ENCODE measurements around the gene RIT2. TPM values are rescaled to one million over a fixed set of nuclear protein-coding genes. Genes with fewer than 3 reads are reported as not detected.

RIT2 gene
- total RNA-seq, 2 experiments from 2014 or later: not detected

DNA sequence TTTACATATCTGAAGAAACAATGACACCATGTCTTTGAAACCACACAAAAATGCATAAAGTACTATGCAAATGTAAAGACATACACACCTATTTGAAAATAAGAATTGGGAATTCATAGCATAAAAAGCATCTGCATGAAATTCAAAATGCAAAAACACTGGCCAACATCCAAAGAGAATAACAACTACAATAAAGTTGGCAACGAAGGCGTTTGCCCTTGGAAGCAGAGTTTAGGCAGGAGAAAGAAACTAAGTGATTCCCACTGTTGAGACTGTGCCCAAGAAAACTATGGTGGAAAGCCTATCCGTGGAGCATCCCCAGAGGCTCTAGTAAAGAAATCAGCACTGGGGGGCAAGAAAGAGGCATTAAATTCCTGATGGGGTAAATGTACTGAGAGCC, 292.8 kb downstream of the RIT2 start:
- H3K4me3 Mint-ChIP-seq: no peak overlapping the region
- H3K36me3 Mint-ChIP-seq (ENCODE audit: low read depth): no peaks in the 10 kb centered on the region
- TF ChIP-seq, protein P1, sequence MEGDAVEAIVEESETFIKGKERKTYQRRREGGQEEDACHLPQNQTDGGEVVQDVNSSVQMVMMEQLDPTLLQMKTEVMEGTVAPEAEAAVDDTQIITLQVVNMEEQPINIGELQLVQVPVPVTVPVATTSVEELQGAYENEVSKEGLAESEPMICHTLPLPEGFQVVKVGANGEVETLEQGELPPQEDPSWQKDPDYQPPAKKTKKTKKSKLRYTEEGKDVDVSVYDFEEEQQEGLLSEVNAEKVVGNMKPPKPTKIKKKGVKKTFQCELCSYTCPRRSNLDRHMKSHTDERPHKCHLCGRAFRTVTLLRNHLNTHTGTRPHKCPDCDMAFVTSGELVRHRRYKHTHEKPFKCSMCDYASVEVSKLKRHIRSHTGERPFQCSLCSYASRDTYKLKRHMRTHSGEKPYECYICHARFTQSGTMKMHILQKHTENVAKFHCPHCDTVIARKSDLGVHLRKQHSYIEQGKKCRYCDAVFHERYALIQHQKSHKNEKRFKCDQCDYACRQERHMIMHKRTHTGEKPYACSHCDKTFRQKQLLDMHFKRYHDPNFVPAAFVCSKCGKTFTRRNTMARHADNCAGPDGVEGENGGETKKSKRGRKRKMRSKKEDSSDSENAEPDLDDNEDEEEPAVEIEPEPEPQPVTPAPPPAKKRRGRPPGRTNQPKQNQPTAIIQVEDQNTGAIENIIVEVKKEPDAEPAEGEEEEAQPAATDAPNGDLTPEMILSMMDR (IDR thresholded peaks at IDR 0.05): no peak
- no peaks in the 10 kb centered on the region for H3K4me1 Mint-ChIP-seq (ENCODE audit: low read depth)
- H3K9me3 Mint-ChIP-seq: no peaks in the 10 kb centered on the region
- ChIA-PET CTCF (no interaction called here), POLR2A (no interaction called here)
- ATAC-seq: no peak
- no peak overlapping the region for H3K27ac Mint-ChIP-seq
- DNase-seq: no peak
- no peaks in the 10 kb centered on the region for H3K27me3 Mint-ChIP-seq
- intact Hi-C loops (cut with micrococcal nuclease): no loop called here

DNA sequence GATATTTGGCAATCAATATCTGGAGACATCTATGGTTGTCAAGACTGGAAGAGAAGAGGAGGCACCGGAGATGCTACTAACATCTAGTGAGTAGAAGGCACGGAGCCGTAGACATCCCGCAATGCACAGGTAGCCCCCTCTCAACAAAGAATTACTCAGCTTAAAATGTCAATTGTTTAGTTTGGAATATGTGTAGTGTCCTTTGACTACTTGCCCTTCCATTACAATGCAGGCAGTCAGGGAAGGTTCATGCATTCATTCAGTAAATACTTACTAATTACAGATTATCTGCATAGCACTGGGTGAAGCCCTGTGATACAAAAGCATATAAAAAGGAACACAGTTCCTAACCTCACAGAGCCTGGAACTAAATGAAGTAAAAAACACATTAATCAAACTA, 294.0 kb downstream of the RIT2 start:
- Mint-ChIP-seq H3K9me3 (peaks cover 1% of the 10 kb centered on the region), H3K27ac (no peak overlapping the region), H3K36me3 (ENCODE audit: low read depth) (no peaks in the 10 kb centered on the region), H3K27me3 (no peaks in the 10 kb centered on the region), H3K4me3 (no peak overlapping the region), H3K4me1 (ENCODE audit: low read depth) (no peaks in the 10 kb centered on the region)
- POLR2A ChIA-PET: no interaction called here
- DNase-seq (no peak), ATAC-seq (no peak)
- intact Hi-C loops (cut with micrococcal nuclease): no loop called here
- CTCF ChIA-PET: no interaction called here
- TF ChIP-seq, protein P1 (IDR thresholded peaks at IDR 0.05): no peak

DNA sequence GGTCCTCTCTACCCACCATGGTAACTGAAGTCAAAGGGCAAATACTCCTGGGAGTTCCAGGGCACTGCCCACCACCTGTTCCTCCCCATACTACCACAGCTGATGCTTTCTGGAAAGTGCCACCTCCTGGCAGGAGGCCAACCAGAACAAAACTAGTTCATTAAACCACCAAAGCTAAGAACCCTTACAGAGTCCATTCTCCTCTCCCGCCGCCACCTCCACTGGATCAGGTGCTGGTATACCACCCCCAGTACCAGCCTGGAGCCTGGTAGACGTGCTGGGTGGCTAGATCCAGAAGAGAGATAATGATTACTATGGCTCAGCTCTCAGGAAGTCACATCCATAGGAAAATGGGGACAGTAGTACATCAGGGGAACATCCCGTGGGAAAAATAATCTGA, 300.9 kb downstream of the RIT2 start:
- Mint-ChIP-seq H3K9me3 (peaks cover 5% of the 10 kb centered on the region), H3K27ac (no peak overlapping the region), H3K4me1 (ENCODE audit: low read depth) (no peaks in the 10 kb centered on the region), H3K4me3 (no peak overlapping the region), H3K27me3 (no peaks in the 10 kb centered on the region), H3K36me3 (ENCODE audit: low read depth) (no peaks in the 10 kb centered on the region)
- ATAC-seq: no peak
- intact Hi-C loops (cut with micrococcal nuclease): no loop called here
- POLR2A ChIA-PET: no interaction called here
- CTCF ChIA-PET: no interaction called here
- no peak for DNase-seq
- TF ChIP-seq, protein P1 (IDR thresholded peaks at IDR 0.05): no peak

DNA sequence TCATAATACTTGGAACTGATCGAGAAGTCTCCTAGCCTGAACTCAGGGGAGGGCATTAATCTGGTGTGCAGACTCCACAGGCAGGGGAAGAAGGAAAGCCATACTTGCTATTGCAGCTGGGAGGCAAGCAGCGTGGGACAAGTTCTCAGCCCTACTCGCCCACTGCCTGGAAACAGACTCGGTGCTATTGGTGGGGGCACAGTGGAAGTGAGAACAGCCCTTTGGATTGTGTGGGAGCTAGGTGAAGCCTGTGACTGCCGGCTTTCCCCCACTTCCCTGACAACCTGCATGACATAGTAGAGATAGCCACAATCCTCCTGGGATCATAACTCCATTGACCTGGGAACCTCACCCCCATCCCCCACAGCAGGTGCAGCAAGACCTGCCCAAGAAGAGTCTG, 301.3 kb downstream of the RIT2 start:
- Mint-ChIP-seq H3K27ac (no peak overlapping the region), H3K27me3 (no peaks in the 10 kb centered on the region), H3K36me3 (ENCODE audit: low read depth) (no peaks in the 10 kb centered on the region), H3K9me3 (peaks cover 5% of the 10 kb centered on the region), H3K4me1 (ENCODE audit: low read depth) (no peaks in the 10 kb centered on the region), H3K4me3 (no peak overlapping the region)
- intact Hi-C loops (cut with micrococcal nuclease): no loop called here
- TF ChIP-seq, protein P1 (IDR thresholded peaks at IDR 0.05): no peak
- POLR2A ChIA-PET: no interaction called here
- DNase-seq (no peak), ATAC-seq (no peak)
- CTCF ChIA-PET: no interaction called here

DNA sequence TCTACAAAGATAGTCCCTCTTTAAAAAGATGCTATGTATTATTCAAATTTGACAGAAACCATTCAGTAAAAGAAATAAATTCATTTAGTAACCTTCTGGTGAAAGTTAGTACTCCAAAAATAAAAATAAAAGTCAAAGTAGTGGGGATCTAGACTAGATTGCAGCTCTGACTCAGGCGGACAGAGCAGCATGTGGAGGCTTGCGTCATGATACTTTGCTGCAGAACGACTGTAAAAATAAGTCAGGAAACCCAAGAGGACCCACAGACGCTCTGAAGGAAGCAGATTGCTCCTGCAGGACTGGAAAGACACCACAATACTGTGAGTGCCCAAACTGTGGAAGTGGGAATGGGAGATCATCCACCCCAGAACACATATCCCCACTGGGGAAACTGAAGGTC, 301.9 kb downstream of the RIT2 start:
- DNase-seq (no peak), ATAC-seq (no peak)
- TF ChIP-seq, protein P1 (IDR thresholded peaks at IDR 0.05): no peak
- ChIA-PET POLR2A (no interaction called here), CTCF (no interaction called here)
- intact Hi-C loops (cut with micrococcal nuclease): no loop called here
- peaks cover 5% of the 10 kb centered on the region for H3K9me3 Mint-ChIP-seq
- no peaks in the 10 kb centered on the region for H3K4me1 Mint-ChIP-seq (ENCODE audit: low read depth)
- no peaks in the 10 kb centered on the region for H3K27me3 Mint-ChIP-seq
- no peaks in the 10 kb centered on the region for H3K36me3 Mint-ChIP-seq (ENCODE audit: low read depth)
- H3K27ac Mint-ChIP-seq: no peak overlapping the region
- H3K4me3 Mint-ChIP-seq: no peak overlapping the region
